NCI-H187 treated with DMSO at 0.1 percent for 48 hours (cell line): ENCODE results near the gene GALNT14.
"Not testable (repeated sequence)": the region's sequence is repeated elsewhere in the genome, so short reads cannot be mapped to it uniquely, and the experiment has no call there.

Experiments
- DNase-seq: peaks from one replicate; lab custom pipeline; 2025; lab: John Stamatoyannopoulos, UW

Gene GALNT14

DNA sequence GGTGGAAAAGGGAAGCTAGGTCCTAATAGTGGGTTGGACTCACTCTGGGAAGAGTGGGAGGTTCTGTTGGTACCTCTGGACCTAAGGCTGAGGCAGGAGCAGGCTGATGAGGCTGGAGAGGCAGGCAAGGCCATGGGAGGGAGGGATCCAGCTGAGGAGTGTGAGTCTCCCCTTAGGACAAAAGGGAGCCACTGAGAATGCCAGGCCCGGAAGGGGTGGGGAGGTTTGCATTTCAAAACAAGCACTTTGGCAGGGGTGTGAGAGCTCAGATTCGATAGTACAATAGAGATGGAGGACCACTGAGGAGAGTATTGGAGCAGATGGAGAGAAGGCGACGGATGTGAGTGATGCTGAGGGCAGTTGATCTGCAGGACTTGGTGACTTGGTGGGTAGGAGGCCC lies 198.9 kb downstream of the GALNT14 start:
- no peak for DNase-seq

DNA sequence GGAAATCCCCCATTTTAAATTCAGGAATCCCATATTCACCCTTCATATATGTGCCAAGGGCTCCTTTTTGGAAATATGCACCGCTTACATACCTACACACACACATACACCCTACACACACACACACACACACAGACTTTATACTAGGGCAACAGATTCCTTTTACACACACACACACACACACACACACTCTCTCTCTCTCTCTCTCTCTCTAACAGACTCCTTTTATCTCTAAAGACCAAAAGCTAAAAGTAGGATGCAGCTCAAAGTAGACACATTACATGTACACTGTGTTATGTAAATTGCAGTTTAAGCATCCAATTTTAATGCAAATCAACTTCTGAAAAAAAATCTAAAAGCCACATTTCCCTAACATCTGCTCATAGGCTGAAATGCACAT lies 200.0 kb downstream of the GALNT14 start:
- no peak for DNase-seq

DNA sequence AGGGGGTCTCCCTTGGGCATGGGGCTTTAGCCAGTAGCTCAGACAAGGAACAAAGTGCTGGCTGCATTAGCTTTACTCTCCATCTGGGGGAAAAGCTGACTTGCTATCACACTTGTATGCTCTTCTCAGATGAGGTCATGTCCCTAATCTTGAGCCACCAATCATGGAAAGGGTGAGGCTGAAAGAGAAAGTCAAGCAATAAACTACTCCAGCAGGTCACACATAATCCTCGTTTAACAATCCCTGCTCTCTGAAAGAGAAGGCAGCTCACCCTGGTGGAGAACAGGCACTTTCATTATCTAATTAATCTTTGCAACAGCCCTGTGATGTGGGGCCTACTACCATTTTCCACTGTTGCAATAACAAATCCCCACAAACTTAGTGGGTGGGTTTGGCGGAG lies 201.3 kb downstream of the GALNT14 start:
- no peak for DNase-seq

DNA sequence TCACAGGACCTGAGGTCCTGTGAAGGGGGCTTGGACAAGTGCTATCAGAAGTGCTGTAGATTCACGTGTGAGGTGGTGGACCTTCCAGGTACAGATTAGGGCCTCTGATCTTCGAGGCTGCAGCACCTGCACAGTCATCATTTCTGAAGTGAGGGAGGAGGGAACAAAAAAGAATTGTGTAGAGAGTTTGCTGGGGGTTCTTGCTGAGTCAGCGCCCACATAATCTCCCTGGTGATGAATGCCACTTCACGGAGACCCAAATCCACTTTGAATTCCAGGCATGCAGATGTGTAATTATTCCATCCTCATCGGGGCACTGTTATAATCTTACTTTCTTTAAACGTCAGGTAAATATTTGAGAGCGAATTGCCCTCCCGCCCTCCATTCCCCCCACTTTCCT lies 202.4 kb downstream of the GALNT14 start:
- DNase-seq: no peak

DNA sequence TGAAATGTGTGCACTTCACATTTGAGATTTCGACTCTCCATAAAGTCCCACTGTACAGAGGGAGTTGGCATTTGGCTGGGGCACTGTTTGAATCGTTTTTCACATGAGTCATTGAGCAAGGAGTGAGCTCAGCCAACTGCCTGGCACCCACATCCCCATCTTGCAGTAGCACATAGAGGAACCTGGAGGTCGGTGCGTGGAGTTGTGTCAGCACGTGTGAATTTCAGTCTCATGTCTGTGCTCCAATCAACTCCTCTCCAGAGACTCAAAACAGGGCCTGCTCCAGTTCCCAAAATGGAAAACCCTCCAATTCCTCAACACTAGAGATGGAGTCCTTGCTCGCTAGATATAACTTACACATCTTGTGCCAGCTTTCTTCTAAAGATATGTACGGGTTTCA lies 204.2 kb downstream of the GALNT14 start:
- DNase-seq: no peak

DNA sequence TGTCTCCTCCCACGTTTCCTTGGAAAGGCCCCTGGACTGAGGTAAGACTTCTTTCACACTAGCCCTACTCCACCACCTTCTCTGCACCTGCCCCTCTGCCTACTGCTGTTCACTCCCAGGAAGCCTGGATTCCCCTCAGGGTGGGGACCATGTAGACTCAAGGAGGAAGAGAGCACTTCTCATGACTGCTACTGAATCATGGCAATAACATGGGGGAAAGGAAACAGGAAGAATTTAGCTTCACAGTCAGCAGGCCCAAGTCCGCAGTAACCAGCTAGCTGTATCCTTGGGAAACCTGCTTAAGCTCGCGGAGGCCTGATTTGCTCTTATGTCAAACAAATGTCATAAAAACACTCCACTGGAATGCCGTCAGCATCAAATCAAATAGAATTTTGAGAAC lies 204.7 kb downstream of the GALNT14 start:
- no peak for DNase-seq

DNA sequence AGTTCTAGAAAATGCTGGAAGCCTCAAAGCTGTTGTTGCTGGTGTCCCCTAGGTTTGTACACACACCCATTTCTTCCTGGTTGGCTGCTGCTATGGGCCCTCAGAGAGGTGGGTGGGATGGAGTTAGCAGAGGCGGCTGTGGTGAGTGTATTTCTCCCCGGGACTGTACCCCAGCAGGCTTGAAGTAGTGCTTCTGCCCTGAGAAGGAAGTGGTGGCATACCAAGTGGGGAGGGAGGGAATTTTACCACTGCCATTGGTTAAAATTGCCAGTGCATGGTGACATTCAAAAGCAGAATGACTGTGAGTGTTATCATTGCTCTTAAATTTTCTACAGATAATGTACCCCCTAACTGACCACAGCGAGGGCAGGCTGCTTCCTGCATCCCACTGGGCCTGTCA lies 205.4 kb downstream of the GALNT14 start:
- no peak for DNase-seq

DNA sequence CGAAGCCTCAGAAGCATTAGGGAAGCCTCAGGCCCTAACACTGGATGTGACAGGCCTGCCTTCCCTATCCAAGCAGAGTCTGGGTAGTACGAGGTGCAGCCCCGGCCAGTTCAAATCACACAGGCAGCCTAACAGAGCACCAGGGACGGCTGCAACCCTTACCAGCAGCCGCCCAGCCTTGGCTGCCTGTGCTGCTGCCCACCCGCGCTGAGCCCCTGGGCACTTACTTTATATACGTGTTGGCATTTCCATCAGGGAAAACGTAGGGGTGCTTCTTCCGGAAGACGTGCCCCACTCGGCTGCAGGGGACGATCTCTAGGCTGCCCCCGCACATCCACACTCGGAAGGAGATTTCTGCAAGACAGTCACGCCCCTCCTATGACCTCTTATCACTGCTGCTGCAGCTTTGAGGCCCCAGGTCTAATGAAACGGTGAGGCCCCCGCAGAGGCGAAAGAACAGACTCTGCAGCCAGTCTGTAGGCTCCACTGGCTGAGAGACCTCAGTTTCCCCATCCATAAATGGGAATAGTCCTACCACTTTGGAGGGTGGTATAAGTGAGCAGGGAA lies 206.3 kb downstream of the GALNT14 start:
- DNase-seq: no peak

DNA sequence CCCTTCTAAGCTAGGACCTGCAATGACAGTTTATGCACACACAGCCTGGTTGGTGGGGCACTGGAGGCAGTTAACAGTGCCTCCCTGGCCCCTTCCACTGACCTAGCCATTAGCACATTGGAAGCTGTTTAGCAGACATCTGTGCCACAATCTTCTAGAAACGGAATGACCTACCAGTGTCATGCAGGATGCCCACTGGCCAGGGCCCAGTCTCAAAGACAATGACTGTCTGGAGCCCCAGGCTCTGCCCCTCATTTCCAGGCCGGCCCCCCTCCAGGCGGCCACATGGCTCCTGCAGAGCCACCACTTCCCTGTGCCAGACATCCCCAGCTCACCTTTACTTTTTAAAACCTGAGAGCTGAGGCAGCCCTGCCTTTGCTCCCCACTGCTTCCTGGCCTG lies 207.5 kb downstream of the GALNT14 start:
- no peak for DNase-seq

DNA sequence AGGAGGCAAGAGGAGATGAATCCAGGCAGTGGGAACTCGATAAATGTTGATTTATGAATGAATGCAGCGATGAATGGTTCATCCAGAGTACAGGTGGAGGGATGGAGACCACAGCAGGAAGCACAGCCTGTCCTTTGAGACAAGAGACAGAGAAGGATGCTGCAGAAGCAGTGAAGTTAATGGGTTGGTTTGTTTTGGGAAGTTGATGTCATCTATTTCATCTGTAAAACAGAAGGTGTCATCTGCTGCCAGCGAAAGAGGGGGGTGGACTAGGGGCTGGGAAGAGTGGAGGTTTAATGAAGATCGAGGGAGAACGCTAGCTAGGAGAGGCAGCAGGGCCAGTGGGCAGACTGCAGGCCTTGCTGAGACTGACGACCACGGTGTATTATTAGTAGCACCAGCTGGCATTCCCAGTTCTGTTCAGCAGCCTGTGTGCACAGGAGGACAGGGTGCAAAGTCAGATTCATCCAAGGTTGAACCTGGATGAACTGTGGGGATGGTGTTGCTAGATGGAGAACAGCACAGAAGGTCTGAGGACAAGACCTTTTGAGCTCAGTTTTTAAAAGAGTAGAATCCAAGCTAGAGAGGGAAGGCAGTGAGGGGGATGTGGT lies 210.7 kb downstream of the GALNT14 start:
- DNase-seq: no peak

DNA sequence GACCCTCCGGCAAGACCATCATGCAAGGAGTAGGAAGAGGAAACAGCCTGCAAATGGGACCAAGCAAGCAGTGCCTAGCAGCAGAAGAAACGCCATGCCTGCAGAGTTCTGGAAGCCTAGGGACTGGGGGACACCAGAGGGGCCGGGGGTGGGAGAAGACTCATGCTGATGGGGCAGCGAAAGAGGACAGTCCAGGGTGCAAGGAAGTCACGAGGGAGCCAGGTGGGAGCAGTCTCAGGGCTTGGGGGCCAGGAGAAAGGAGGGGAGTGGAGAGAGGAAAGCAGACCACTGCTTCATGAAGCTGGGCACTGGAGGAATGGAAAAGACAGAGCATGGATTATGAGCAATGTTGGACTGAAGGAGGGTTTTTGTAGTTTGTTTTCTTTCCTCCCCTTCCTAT lies 211.6 kb downstream of the GALNT14 start:
- DNase-seq: no peak

DNA sequence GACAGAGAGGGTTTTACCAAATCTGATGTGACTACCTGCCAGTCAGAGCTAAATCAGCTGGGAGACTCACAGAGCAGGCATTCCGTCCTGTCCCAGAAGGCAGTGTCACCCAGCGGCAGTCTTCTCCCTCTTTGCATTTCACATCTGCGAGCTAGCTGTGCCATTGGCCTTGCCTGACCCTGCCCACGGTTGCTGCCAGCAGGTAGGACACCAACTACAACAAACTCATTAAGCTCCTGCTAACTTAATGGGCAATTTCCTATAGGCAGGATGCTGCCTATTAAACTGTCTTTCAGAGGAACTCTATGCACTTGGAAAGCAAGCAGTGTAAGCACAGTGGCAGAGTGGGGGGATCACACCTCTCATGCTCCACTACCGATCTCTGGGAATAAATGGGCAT lies 214.6 kb downstream of the GALNT14 start:
- DNase-seq: no peak

DNA sequence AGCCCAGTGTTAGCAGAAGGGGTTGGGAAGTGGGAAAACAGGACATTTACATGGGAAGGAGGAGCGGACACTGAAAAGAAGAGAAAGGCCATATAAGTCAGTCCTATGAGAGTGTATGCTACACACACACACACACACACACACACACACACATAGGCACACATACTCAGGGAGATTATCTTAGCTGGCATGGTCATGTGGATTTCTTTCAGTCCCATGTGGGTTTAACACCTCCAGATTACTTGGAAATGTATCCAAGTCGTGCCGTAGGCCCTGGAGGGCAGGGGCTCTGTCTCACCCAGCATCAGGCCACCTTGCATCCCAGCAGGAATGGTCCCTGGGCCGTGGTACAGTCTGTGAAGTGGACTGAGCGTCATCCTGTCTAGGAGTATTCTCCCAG lies 217.7 kb downstream of the GALNT14 start:
- no peak for DNase-seq

DNA sequence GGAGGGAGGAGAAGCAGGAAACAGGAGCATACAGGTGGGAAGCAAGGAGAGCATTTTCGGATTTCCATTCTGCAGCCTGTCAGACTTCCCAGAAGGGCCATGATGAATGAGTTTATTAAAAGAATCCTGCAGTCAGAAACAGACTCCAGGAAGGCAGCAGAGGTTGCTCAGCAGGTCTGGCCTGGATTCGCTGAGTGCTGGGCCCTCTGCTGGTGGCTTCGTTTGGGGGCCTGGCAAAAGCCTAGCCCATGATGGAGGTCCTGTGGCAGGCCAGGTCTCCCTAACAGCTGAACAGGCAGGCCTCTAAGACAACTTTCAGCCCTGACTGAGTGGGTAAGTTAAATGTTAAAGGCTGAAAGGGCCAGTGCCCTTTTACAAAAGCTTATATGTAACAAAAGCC lies 222.8 kb downstream of the GALNT14 start:
- DNase-seq: no peak

DNA sequence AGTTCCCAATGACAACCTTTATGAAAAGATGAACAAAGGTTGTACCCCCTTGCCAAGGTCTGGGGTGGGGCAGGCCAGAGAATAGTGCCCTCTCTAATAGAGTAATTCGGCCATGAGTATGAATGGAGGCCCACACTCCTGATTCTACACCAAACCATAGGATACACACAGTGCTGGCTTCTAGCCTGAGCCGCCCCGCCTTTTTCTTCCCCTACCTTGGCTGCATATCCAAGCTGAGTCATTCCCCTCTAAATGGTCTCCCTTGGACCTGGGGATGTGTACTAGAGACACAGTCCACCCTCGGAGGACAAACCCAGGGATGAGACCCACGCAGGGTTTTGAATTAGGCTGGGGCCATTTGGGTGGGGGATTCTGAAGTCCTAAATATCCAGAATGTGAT lies 223.8 kb downstream of the GALNT14 start:
- DNase-seq: no peak

DNA sequence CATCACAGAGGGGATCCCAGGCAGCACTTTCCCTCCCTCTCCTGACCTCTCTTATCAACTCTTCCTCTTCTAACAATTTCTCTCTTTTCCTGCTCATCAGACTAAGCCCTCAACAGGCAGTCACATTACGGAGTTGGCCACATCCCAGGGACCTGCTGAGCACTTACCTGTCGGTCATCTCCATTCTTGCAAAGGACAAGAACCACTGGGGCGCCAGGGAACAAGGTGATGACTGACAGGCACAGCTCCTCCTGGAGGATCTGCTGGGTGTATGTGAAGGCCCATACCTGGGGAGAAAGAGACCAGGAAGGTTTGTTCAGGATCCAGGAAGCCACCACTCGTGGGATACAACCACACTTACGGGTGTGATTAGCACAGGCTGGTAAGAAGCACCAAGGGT lies 226.2 kb downstream of the GALNT14 start:
- no peak for DNase-seq

DNA sequence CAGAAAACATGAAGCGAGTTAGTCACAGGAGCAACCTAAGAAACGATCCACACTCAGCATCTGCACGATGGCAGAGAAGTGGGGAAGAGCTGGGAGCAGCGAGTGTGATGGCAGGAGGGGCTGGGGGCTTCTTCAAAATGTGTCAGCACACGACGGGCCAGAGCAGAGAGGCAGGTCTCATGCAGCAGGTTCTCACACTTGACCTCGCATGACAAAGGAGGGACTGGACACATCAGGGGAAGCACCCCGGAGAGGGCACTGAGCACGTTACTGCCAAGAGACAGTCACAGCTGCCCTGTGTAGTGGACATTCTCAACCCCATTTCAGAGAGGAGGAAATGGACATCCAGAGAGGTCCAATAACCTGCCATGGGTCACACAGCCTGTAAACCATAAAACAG lies 226.9 kb downstream of the GALNT14 start:
- no peak for DNase-seq

DNA sequence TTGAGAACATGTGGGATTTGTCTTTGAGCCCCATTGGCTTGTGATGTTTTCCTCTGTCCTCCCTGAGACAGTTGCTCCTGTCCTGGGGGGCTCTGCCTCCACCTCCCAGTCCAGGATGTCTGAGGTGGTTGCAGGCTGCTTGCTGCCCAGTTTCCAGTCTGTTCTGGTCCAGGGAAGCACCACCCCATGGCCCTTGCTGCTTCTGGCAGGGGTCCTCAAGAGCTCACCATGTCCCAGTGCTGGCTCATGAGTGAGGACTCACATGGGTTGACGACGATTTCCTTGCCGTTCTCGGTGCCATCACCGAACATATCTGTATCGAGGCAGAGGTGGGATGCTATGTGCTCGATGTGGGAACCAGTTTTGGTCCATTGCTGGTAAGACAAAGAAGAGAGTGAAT lies 227.6 kb downstream of the GALNT14 start:
- no peak for DNase-seq

DNA sequence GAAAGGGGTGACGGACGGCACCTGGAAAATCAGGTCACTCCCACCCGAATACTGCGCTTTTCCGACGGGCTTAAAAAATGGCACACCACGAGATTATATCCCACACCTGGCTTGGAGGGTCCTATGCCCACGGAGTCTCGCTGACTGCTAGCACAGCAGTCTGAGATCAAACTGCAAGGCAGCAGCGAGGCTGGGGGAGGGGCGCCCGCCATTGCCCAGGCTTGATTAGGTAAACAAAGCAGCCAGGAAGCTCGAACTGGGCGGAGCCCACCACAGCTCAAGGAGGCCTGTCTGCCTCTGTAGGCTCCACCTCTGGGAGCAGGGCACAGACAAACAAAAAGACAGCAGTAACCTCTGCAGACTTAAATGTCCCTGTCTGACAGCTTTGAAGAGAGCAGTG lies 233.8 kb downstream of the GALNT14 start:
- not testable (repeated sequence) for DNase-seq

DNA sequence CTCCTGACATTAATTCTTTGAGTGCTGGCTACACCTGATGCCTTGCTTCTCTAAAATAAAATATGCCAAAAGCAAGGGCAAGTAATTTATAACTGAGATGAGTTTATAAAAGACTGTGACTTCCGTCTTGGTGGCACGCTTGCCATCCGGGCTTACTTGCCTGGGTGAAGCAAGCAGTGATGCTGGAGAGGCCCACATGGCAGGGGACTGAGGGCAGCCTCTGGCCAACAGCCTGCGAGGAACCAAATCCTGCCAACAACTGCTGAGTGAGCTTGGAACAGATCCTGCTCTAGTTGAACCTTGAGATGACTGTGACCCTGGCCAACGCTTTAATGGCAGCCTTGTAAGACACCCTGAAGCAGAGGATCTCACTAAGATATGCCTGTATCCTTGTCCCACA lies 234.9 kb downstream of the GALNT14 start:
- no peak for DNase-seq

DNA sequence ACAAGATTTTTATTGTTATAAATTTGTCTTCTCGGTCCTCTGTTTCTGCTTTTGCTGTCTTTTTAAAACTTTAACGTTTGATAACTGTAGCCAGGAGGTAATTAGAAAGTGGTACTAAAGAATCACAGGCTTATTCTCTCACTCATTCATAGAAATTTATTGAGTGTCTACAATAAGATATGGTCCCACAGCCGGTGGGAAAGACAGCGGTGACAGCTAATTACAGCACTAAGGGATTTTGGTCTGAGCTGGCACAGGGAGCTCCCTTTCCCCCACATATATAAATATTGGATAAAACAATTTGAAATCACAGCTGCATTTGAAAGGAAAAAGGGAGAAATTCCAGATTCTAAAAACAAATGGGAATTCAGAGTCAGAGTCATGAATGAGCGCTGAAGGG lies 237.9 kb downstream of the GALNT14 start:
- no peak for DNase-seq

DNA sequence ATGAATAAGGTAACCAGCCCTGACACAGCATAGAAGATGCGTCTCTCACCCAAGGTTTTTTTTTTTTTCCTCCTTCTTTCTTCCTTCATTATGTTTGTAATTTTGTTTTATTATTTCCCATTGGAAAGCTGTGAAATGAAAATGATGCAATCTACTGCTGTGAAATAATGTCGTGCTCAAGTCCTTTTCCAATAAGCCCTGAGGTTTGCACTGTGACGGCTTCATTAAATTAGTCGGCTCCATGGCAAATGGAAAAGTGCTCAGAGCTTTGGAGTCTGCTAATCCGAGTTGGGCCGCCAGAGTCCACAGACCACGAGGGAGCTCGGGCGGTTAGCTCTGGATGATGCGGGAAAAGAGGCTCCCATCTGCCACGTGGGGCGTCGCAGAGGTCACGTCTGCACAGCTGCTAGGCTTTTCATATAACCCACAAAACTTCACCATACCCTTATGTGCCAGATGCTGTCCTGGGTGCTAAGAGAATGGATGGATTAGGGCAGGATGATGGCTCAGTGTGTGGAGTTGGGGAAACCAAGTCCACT lies 238.7 kb downstream of the GALNT14 start:
- DNase-seq: no peak

DNA sequence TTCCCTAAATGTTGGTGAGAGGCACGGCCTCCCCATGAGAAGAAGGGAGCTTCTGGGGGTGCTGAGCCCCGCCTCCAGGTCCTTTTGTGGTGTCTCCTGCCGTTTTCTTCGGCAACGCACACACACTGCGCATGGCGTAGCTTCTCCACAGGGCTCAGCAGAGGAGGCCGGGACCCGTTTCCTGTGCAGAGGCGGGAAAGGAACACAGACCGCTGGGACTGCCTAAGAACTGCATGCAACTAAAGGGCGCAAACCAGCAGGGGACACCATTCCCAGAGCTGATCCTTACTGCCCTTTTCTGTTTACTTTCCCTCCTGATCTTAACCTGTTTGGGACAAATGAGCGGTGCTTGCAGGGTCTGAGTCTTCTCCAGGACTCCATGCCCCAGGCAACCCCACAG lies 240.7 kb downstream of the GALNT14 start:
- no peak for DNase-seq

DNA sequence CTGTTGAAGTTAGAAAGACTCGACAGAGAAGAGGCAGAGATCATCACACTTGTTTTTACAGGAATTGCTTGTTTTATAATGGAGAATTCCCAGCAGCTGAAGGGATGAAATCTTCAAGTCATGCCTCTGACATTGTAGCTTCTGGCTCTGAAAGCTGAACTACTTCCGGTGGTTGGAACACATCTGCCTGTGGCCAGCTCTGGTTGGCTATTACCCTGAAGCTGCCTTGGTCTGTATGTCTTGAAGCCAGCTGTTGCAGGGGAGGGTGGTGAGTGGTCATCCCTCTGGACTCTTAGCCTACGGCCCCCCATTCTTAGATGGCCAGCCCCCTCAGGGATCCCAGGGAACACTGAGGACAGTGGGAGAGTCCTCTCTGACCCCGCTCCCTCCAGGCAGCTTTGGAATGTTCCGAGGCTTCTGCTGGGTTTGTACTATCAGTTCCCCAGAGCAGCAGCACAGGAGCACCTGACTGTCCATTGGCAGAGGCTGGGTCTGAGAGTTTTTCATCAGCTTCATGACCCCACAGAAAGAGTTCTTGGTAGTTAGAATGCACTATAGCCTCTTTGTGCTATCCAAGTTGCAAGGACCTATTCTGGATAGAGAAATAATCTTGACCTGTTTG lies 243.6 kb downstream of the GALNT14 start:
- DNase-seq: no peak
